BJ (cell line): ENCODE results near the gene TTC9. TPM values are rescaled to one million over a fixed set of nuclear protein-coding genes. Genes with fewer than 3 reads are reported as not detected.

Experiments
- CTCF ChIA-PET: fragments of 350-600 bp; formaldehyde crosslinking; extraction: SDS; loops from one replicate; lab custom pipeline; 2021; ENCODE audit warnings: antibody characterized with exemption, inconsistent platforms; lab: Yijun Ruan, JAX
- POLR2A ChIA-PET: fragments of 300-600 bp; sonication (Branson Sonifier 250); formaldehyde crosslinking; extraction: SDS; loops from one replicate; lab custom pipeline; 2021; ENCODE audit warnings: antibody characterized with exemption; lab: Charles Lee
- DNase-seq: peaks from one replicate; pipeline ENCODE4 v3.0.0-alpha.2; 2011; ENCODE audit warnings: low read depth
- H3K27me3 ChIP-seq: 2 replicates; pipeline ENCODE4 v1.6.0; 2011; ENCODE audit warnings: low read length; ENCODE audit not compliant: control insufficient read depth, insufficient read depth
- H3K36me3 ChIP-seq: 2 replicates; pipeline ENCODE4 v1.5.1; 2011; ENCODE audit warnings: low read length; ENCODE audit not compliant: control insufficient read depth, insufficient read depth
- H3K4me3 ChIP-seq: 2 replicates; pipeline ENCODE4 v1.5.1; 2011; ENCODE audit warnings: low read depth, mild to moderate bottlenecking, control low read depth, low read length
- CTCF ChIP-seq: IDR thresholded peaks from 2 replicates; pipeline ENCODE4 v1.5.1; 2011; ENCODE audit warnings: low read depth, mild to moderate bottlenecking, control low read depth, inconsistent platforms, low read length, moderate library complexity; ENCODE audit not compliant: insufficient read depth
- polyA minus RNA-seq: library from RNA; depleted of rRNA, polyadenylated mRNA; stranded (reverse); fragments of >200 nt; gene quantifications from 2 replicates; pipeline ENCODE4 v1.2.3, GENCODE V29; 2011; rRNA and poly(A)+ RNA removed
- polyA plus RNA-seq: library from polyadenylated mRNA; depleted of rRNA; stranded (reverse); fragments of >200 nt; gene quantifications from 2 replicates; pipeline ENCODE4 v1.2.3, GENCODE V29; 2011; rRNA removed

The TTC9 gene
- polyA plus RNA-seq (0.25 and 0.32 TPM in 2 replicates), polyA minus RNA-seq (0.09 and 0.10 TPM in 2 replicates)

GRCh38 chr14:70641548-70642302, at the start of gene TTC9:
Gene TTC9, plus strand, starts transcription at chr14:70641916. Its CDS starts 214 bp downstream, at chr14:70642130.
- no peaks in the 10 kb centered on the region for H3K36me3 ChIP-seq
- peaks cover 31% of the 10 kb centered on the region for H3K27me3 ChIP-seq
- ChIA-PET POLR2A (no interaction called here), CTCF (interaction anchor here (0.6 to 1.6 kb wide), 3 partner anchors 19 to 103 kb away, joined by 3 to 6 read pairs (median 3); no protein-coding TSS in a partner anchor)
- DNase-seq, result no peak
- no peak for TF ChIP-seq CTCF
- peak within 1 kb of the TSS; percentile 54 for H3K4me3 ChIP-seq

- H3K4me3 ChIP-seq, result no peak overlapping the region
- peaks cover 22% of the 10 kb centered on the region for H3K36me3 ChIP-seq
- DNase-seq, result no peak
- no peak for TF ChIP-seq CTCF
- CTCF ChIA-PET, result no interaction called here
- POLR2A ChIA-PET, result no interaction called here
- H3K27me3 ChIP-seq, result no peaks in the 10 kb centered on the region
Observed at GRCh38 chr14:70594461-70594860, 47.3 kb upstream of the TTC9 start.

- CTCF ChIA-PET, result interaction anchor here (0.6 kb wide), 1 partner anchor 185 kb away, joined by 3 read pairs; no protein-coding TSS in a partner anchor
- POLR2A ChIA-PET, result no interaction called here
- Histone ChIP-seq H3K27me3 (no peaks in the 10 kb centered on the region), H3K36me3 (peaks cover 20% of the 10 kb centered on the region), H3K4me3 (no peak overlapping the region)
- TF ChIP-seq CTCF, result no peak
- DNase-seq, result no peak
Observed at GRCh38 chr14:70595443-70596185, 46.1 kb upstream of the TTC9 start.

- TF ChIP-seq CTCF, result no peak
- DNase-seq, result no peak
- ChIA-PET CTCF (no interaction called here), POLR2A (no interaction called here)
- Histone ChIP-seq H3K4me3 (no peak overlapping the region), H3K36me3 (peaks cover 18% of the 10 kb centered on the region), H3K27me3 (no peaks in the 10 kb centered on the region)
Observed at GRCh38 chr14:70597731-70598130, 44.0 kb upstream of the TTC9 start.

- no peak for DNase-seq
- peaks cover 15% of the 10 kb centered on the region for H3K36me3 ChIP-seq
- POLR2A ChIA-PET, result no interaction called here
- peak overlapping the region; percentile 61 for H3K4me3 ChIP-seq
- CTCF ChIA-PET, result no interaction called here
- no peaks in the 10 kb centered on the region for H3K27me3 ChIP-seq
- TF ChIP-seq CTCF, result no peak
Observed at GRCh38 chr14:70599345-70599744, 42.4 kb upstream of the TTC9 start.
